Measurements from ENCODE around the gene CCDC197.

CCDC197 gene

DNA sequence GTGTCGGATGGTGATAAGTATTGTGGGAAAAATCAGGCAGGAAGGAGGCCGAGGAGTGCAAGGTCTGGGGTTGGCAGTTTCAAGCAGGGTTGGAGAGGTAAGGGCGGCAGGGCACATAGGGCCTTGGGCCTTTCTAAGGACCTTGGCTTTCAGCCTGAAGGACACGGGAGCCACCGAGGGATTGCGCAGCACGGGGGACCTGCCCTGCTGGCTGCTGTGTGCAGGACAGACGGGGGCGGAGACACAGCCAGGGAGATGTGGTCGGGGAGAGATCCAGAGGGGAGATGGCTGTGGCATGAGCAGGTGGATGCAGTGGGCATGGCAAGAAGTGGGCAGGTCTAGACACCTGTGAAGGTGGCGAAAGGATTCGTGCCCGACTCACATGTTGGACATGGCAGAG lies 43.7 kb downstream of the CCDC197 start:
- DNase-seq, result no peak

DNA sequence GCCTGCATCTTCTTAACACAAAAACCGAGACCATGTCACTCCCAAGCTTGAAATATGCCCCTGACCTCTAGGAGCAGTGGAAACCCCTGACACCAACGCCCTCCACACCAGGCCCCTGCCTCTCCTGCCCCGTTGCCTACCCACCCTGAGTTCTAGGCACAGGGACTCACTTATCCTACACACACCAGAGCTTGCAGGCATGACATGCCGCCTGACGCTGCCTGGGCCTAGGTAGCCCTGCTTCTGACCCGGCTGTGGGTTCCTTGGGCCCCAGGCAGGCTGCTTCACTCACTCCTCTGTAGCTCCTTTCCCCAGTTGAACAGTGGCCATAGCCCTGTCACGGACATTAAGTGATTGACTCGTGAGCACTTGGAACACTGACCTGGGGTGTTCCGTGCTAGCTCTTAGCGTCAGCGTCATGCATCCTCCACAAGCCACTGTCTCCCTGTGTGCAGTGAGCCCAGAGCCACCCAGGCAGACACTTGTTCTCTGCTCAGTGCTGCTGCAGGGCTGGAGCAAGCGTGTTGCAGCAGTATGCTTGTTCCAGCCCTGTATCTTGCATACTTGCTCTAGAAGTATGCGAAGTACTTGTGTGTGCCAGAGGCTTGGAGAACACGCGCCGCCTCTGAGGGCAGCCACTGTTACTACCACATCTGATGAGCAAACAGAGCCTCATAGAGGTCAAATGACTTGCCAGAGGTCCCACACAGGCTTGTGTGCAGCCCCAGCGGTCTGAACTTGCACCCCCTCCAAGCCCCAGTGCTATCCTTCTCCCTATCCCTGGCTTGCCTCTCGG lies 44.6 kb downstream of the CCDC197 start:
- DNase-seq, result no peak

DNA sequence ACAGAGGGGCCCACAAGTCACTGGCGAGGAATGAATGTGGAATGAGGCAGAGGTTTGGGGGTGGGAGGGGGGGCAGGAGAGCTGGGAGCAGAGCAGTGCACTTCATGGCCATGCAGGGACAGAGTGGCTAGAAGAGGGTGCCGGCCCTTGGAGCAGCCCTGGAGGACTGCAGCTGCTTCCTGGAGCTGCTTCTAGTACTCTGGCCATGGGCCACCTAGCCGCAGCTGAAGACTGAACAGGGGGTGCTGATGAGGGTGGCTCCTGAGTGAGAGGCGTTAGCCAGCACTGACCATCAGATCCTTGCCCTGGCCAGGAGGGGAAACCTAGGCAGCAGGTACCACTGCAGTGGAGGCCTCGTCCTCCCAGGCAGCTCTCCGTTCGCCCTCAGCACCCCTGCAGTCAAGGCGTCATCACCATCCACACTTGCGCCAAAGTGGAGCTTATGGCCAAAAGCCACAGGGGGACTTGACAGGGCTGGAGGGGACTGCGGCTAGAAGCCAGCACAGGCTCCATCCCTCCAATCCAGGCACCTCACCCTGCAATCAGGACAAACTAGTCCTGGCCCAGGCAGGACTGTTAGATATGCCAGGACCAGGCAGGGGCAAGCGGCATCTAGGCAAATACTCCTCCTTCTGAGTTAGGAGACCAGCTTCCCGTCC lies 45.5 kb downstream of the CCDC197 start:
- no peak for DNase-seq

DNA sequence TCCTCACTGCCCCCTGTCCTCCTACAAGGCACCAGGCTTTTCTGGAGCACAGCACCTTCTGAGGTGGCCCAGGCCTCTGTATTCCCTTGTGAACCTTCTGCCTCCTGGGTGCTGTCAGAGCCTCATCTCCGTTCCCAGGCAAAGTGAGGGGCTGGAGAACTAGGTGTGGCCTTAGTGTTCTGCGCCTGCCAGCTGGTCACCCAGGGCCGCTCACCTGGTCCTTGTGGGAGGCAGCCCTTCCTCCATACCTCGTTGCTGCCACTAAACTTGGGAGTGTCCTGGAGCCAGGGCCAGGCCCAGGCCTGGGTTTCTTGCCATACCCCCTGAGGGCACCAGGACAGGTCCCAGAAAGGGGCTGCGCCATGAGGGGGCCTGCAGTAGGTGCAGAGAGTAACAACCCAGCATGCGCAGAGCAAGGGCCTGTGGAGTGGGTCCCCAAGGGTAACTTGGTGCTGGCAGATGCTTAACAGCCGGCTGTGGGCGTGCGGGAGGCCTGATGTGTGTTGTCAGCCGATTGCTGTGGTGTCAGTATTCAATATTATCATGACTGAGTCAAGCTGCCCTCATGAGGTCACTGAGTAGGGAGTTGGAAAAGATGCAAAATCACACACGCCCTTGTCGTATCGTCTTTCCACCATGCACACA lies 46.1 kb downstream of the CCDC197 start:
- no peak for DNase-seq

DNA sequence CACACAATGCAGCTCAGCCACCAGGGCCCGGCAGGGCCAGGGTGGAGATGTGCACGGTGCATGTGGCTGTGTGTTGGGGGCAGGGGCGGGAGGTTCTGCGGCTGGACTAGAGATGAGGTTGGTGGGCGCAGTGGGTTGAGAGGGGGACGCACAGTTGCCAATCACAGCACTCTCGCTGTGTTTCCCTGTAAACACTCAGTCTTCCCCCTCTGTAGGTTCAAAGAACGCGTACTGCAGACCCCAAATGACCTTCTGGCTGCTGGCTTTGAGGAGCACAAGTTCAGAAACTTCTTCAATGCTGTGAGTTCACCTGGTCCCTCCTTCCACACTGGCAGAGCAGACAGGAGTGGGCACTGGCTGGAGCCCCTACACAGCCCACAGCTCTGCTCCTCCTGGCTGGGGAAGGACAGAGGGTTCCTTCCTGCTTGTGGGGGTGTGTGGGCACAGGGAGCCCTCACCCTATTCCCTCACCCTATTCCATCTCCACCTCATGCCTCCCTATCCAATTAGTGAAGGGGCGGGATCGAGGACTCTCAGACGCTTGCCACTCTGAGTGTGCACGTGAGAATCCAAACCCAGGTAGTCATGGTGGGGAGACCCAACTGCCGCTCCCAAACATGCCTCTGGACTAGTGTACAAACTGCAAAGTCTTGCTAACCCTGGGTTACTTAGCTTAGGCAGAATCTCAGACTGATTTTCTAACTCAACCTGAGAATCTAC lies 46.8 kb downstream of the CCDC197 start:
- DNase-seq, result no peak

DNA sequence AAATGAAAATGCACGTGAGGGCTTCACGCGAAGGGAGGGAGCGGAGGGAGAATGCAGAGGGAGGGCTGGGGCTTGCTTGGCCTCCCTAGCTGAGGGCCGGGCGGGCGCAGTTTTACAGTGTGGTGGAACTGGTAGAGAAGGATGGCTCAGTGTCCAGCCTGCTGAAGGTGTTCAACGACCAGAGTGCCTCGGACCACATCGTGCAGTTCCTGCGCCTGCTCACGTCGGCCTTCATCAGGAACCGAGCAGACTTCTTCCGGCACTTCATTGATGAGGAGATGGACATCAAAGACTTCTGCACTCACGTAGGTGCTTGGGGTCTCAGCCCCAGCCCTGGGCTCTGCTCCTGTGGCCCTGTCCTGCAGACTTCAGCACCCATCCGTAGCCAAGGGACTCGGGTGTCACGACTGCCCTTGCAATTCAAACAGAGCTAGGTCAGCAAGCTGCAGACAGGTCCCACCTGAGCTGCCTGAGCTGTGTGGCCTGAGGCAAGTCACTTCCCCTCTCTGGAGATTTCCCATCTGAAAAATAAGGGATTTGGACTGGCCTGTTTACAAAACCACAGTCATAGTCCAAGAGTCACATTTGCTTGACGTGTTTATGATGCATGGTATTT lies 47.5 kb downstream of the CCDC197 start:
- DNase-seq, result no peak

DNA sequence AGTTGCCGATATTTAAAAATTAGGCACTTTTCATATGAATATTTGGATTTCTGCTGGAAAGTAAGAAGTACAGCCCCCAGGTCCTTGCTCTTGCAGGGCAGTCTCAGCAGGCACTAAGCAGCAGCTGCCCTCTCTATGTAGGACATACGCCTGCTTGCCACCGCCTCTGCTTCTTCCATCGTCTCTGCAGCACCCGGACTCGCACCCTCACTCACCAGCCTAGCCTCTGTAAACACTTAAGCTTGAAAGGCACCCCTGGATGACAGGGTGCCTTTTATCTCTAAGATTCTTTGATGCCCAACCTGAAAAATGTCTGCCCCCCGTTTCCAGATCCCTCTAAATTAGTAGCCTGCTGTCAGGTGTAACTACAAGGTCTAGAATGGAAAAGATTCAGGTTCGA lies 48.0 kb downstream of the CCDC197 start:
- DNase-seq, result no peak

DNA sequence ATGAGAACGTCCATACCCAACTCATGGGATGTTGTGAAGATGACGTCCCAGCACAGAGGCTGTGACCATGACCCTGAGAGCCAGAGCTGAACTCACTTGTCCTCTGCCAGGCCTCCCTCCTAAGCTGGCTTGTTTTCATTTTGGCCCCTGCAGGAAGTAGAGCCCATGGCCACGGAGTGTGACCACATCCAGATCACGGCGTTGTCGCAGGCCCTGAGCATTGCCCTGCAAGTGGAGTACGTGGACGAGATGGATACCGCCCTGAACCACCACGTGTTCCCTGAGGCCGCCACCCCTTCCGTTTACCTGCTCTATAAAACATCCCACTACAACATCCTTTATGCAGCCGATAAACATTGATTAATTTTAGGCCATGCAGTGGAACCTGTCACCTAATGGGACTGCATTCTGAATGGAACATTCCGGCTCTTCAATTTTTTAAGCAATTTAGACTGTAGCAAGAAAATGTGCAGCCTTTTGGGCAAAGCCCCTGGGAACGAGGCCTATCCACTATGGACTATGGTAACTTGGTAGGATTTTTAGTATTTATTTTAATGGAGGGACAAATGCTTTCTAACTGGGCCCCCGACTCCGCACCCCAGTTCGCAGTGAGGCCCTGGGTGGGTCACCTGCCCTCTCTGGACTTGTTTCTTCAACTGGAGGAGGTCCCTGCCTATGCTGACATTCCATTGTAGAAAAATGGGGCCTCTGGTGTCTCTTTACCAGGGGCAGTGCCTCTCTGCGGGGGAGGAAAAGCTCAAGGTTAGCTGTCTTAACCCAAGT lies 48.7 kb downstream of the CCDC197 start:
- DNase-seq, result no peak

DNA sequence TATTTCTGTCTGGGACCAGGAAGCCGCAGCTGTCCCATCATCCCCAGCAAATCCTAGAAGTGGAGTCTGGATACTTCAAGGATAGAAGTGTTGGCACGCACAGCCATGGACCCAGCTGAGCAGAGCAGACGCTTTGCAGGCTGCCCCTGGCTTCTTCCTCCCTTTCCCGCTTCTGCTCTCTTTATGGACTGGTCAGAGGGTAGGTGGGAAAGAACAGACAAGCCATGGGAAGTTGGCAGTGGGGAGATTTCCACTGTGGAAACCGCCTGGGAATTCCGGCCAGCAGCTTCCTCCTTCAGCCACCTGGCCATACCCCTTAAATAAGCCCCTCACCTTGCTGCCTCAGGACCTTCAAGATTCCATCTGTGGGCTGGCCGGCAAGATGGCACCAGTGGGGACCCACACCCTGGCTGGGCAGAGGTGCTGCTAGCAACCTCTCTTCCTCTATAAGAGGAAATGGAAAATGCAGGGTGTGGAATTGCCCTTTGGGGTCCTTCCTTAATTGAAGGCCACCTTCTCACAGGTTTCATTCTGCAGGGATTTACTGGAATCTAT lies 49.7 kb downstream of the CCDC197 start:
- DNase-seq, result no peak

DNA sequence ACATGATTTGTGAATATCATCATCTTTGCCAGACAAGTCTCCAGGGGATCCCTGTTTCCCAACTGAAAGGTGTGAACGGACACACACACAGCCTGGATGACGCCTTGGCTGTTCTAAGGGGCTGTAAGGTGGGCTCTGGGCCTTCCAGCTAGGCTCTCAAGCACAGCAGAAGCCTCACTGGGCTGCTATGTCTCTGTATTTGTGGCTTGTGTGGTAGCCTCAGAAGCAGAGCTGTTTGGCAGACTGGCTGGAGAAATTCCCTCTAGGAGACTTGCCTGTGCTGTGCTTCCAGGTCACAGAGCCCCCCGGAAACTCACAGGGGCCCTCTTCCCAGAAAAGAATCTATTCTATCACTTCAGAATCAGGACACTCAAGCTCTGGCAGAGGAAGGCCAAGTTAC lies 50.5 kb downstream of the CCDC197 start:
- DNase-seq, result no peak

DNA sequence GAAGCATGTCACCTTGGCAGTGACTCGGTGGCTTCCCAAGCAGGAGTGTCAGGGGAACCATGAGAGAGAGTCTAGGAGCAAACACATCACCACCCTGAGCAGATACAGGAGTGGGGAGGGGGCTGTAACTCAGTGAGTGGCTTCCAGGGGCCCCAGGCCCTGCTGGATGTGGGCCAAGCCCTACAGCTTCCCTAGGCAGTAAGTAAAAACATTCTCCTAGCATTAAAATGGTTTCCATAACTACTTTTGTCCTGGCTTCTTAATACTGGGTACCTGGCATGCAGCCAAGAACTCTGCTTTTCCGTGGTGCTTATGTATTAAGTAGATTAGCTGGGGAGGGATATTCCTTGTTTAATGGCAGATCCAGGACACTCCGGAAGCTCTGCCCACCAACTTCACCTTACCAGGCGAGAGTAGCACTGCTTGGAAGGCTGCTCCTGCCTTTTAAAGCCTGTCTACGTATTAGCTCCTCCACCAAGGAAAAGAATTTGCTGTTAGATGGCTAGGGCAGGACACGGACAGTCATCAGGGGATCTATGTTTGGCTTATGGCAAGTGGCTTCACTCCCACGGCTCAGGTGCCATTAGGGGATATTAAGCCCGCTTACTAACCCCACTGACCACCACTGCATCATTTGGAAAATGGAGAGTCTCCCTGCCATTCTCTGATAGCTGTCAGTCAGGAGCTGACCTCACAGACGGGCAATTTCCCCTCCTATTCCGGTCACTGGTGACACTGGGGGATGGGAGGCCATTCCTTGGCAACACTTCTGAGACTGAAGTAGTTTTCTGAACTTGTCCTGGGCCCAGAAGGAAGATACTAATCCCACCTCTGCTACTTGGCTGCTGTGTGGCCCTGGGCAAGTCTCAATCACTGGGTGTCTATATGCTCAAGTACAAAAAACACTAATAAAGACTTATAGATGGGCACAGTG lies 51.9 kb downstream of the CCDC197 start:
- DNase-seq, result peak in 6 of 58 donors; percentile 10 to 44 (median 32)

DNA sequence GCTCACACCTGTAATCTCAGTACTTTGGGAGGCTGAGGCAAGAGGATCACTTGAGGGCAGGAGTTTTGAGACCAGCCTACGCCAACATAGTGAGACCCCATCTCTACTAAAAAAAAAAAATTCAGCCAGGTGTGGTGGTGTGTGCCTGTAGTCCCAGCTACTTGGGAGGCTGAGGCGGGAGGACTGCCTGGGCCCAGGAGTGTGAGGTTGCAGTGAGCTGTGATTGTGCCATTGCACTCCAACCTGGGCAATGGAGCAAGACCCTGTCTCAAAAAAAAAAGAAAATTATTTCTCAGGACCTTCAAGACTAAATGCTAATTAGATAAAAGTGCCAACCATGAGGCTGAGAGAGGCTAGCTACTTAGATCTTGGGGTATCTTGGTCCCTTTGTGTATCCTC lies 52.5 kb downstream of the CCDC197 start:
- DNase-seq, result no peak

DNA sequence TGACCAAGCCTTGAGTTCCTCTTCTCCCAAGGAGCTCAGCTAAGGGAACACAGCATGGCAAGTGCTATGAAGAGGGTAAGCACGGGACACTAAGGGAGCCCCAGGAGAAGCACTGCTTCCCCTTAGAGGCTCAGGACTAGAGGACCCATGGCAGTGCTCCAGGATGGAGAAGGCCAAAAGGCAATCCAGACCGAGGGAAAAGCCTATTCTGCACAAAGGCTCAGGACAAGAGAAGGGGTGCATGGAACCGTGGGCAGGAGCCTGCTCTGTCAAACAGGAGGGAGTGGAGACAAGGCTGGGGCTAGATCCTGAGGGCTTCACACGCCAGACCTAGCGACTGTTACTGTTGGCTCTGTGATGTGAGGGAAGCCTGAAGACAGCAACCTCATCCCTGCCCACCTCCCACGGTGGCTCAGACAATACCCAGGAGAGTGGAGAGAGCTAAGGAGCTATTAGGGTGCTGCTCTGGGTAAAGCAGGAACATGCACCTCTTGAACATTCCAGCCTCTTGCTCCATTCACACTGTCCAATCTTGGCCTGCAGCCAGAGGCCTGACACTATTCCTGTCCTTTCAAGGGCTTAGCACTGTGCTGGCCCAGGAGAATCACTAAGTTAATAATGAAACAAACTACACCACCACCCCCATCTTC lies 53.3 kb downstream of the CCDC197 start:
- DNase-seq, result peak in 1 of 58 donors; percentile 24

DNA sequence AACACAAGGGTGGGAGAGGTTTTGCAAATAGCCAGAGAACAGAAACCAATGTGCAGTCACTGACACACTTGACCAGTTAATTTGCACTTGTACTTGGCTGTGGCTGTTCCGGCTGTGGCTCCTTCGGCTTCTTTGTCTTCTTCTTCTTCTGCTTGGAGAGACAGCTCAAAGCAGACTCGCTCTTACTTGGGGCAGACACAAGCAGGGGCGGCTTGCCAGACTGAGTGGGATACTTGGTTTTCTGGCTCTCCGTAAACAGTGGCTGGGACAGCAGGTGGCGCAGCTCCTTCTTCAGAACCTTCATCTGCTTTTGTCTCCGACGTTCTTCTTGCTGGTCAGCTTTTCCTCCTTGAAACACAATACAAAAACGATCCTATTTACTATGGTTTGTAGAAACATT lies 54.0 kb downstream of the CCDC197 start:
- peak in 52 of 58 donors; percentile 21 to 89 (median 65) for DNase-seq

DNA sequence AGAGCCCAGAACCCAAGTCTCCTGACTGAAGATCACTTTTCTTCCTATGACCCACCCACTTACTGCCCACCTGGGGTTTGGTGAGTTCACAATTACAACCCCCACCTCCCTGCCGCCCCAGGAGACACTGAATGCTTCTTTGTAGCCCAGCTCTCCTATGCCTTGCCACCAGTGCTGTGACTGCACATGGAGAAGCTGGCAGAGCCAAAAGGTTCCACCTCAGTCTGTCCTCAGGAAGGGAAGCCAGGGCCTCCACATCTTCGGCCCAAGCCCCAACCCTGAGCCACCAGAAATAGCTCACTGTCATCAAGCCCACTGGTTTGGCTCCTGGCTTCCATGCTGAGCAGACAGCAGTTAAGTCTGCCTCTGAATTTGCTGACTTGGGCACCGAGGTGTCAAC lies 54.7 kb downstream of the CCDC197 start:
- DNase-seq, result no peak

DNA sequence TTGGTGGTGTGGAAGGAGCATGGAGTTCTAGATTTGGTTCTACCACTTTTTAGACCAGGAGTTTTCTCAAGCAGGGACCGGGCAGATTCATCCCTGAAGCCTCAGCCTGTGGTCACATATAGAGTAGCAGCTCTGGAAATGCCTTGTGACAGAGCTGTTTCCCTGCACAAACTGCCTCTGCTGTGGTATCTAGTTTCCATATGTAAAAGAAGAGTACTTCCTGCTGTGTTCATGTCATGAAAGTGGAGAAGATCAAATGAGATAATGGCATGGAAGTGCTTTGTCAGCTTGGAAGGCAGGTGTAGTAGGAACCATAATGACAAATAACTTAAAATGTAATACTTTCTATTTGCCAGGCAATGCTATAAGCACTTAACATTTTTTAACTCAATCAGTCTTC lies 55.1 kb downstream of the CCDC197 start:
- DNase-seq, result no peak

DNA sequence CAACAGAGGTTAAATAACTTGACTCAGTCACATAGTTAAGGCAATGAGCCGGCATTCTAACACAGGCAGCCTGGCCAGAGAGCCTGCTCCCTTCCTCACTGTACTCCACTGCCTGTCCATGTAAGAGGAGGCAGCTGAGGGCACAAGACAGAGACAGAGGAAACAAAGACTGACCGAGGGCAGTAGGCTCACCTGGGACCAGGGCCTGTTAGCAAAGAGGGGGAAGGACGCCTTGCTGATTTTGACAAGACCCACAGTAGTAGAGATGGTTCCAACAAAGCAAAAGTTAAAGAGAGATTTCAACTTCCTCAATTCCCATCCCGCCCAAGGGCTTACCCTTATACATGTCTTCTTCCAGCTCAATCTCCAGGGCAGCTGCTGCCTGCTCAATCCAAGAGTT lies 55.6 kb downstream of the CCDC197 start:
- DNase-seq, result no peak

DNA sequence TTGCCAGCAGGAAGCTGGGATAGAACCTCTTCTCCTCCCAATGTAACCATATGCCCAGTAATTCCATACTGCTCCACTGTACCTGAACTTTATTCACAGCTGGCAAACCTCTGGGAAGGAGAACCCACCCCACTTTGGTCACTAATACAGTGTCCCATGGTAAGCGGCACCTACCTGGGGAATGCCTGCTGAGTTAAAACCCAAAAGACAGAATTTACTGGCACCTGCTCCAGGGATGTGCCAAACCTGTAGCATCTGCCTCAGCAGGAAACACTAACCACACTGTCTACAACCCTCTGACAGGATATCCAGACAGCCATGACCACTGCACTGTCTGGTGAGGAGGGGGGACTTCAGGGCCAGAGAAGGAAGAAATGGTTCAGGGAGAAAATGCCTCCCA lies 57.3 kb downstream of the CCDC197 start:
- no peak for DNase-seq

DNA sequence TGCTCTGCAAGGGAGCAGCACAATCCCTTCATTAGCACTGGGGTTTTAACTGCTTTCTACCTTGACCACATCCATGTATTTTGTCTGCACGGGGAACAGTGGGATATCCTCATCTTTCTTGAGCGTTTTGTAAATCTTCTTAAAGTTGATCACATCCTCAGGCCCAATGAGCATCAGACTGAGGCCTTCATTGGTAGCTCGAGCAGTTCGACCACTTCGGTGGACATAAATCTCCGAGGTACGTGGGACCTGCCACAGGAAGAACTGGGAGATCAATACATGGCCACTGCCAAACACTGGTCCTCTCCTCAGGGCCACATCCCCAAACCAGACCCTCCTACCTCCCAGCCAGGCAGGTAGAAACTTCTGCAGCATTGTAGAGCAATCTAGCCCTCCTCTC lies 57.8 kb downstream of the CCDC197 start:
- DNase-seq, result no peak

Data from anterior cingulate cortex (tissue), 58 donors.